Activated CD4-positive, alpha-beta T cell treated with anti-CD3 and anti-CD28 coated beads for 36 hours (primary cell): ENCODE results near the gene PCMT1. TPM values are rescaled to one million over a fixed set of nuclear protein-coding genes. Genes with fewer than 3 reads are reported as not detected.

Source experiments
- ATAC-seq: fragments of 200-7000 bp; cut with Tn5 transposase; one replicate; pipeline ENCODE4 v1.10.0; 2021; ENCODE audit warnings: mild to moderate bottlenecking, moderate library complexity
- CTCF ChIA-PET: fragments of 350-600 bp; sonication (Branson Sonifier 250); formaldehyde crosslinking; loops from one replicate; lab custom pipeline; 2021; ENCODE audit warnings: antibody characterized with exemption; lab: Charles Lee
- POLR2A ChIA-PET: fragments of 350-600 bp; sonication (Branson Sonifier 250); formaldehyde crosslinking; loops from one replicate; lab custom pipeline; 2021; ENCODE audit warnings: antibody characterized with exemption, inconsistent platforms; lab: Charles Lee
- DNase-seq: peaks from one replicate; pipeline ENCODE4 v3.0.0-alpha.2; 2020
- H3K27ac Mint-ChIP-seq: one replicate; pipeline ENCODE4 v1.8.0; 2021; ENCODE audit warnings: mixed read lengths
- H3K27me3 Mint-ChIP-seq: one replicate; pipeline ENCODE4 v1.8.0; 2021; ENCODE audit warnings: mixed read lengths
- H3K36me3 Mint-ChIP-seq: one replicate; pipeline ENCODE4 v1.8.0; 2021; ENCODE audit warnings: low read depth, mixed read lengths
- H3K4me1 Mint-ChIP-seq: one replicate; pipeline ENCODE4 v1.8.0; 2021; ENCODE audit warnings: mixed read lengths
- H3K4me3 Mint-ChIP-seq: one replicate; pipeline ENCODE4 v1.8.0; 2021; ENCODE audit warnings: mild to moderate bottlenecking, moderate library complexity, mixed read lengths
- H3K9me3 Mint-ChIP-seq: one replicate; pipeline ENCODE4 v1.8.0; 2021; ENCODE audit warnings: low read depth, mixed read lengths
- intact Hi-C, 2 experiments: fragments of 100-400 bp; cut with DNase I in 1 of 2; cut with micrococcal nuclease in 1 of 2; formaldehyde crosslinking; loops; one replicate each; pipeline versions ENCODE4 v1.14.2 to v1.15.1; 2022 to 2024; cut with DNase I, micrococcal nuclease
- total RNA-seq, 2 experiments: library from RNA; stranded (reverse); gene quantifications; one replicate each; pipeline ENCODE4 v1.2.3, GENCODE V29; 2021

PCMT1 gene
- total RNA-seq, 2 experiments from 2014 or later: 90.1 to 91.3 TPM

- Mint-ChIP-seq H3K4me3 (no peak overlapping the region), H3K36me3 (peaks cover 33% of the 10 kb centered on the region), H3K9me3 (peaks cover 5% of the 10 kb centered on the region), H3K27me3 (no peaks in the 10 kb centered on the region), H3K27ac (no peak overlapping the region), H3K4me1 (peaks cover 8% of the 10 kb centered on the region)
- no peak for DNase-seq
- no peak for ATAC-seq
- CTCF ChIA-PET: interaction anchor here (0.8 to 1.6 kb wide), 3 partner anchors 11 to 37 kb away, joined by 3 to 8 read pairs (median 4); no protein-coding TSS in a partner anchor
- POLR2A ChIA-PET: interaction anchor here (0.7 kb wide), 1 partner anchor 809 kb away, joined by 3 read pairs; no protein-coding TSS in a partner anchor
- intact Hi-C loops: no loop called here
These were observed 14.3 kb downstream of the PCMT1 start for GRCh38 chr6:149763866-149764265.

DNA sequence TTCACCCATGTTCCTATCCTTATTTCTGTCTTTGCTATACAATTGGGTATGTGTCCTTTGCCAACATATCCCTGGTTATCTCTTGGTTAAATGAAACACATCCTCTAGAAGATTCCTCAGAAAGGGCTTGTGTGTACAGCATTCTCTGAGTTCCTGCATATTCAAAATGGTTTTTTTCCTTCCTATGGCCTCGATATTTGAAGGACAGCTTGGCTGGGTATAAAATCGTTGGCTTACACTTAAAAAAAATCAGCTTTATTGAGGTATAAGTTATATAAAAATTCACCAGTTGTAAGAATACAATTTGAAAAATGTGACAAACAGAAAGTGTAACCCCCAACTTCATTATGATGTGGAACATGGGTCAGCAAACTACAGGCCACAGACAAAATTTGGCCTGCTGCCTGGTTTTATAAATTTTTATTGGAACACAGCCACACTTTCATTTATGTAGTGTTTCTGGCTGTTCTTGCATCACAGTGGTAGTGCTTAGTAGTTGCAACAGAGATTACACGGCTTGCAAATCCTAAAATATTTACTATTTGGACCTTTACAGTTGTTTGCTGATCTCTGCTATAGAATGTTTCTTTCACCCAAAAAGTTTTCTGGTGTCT, 16.7 kb downstream of the PCMT1 start:
- no peak overlapping the region for H3K4me3 Mint-ChIP-seq
- H3K9me3 Mint-ChIP-seq: peaks cover 5% of the 10 kb centered on the region
- ATAC-seq: no peak
- H3K27ac Mint-ChIP-seq: no peak overlapping the region
- intact Hi-C loops: no loop called here
- ChIA-PET CTCF (no interaction called here), POLR2A (no interaction called here)
- H3K36me3 Mint-ChIP-seq: peaks cover 31% of the 10 kb centered on the region
- no peak for DNase-seq
- H3K27me3 Mint-ChIP-seq: no peaks in the 10 kb centered on the region
- peaks cover 6% of the 10 kb centered on the region for H3K4me1 Mint-ChIP-seq

GRCh38 chr6:149769676-149770075, 20.1 kb downstream of the PCMT1 start:
- DNase-seq (no peak), ATAC-seq (no peak)
- H3K27me3 Mint-ChIP-seq: no peaks in the 10 kb centered on the region
- no peak overlapping the region for H3K4me3 Mint-ChIP-seq
- H3K36me3 Mint-ChIP-seq: peaks cover 37% of the 10 kb centered on the region
- no peak overlapping the region for H3K27ac Mint-ChIP-seq
- ChIA-PET POLR2A (no interaction called here), CTCF (interaction anchor here (0.6 kb wide), 1 partner anchor 1300 kb away, joined by 4 read pairs; no protein-coding TSS in a partner anchor)
- intact Hi-C loops: no loop called here
- H3K9me3 Mint-ChIP-seq: peaks cover 5% of the 10 kb centered on the region
- peaks cover 4% of the 10 kb centered on the region for H3K4me1 Mint-ChIP-seq

DNA sequence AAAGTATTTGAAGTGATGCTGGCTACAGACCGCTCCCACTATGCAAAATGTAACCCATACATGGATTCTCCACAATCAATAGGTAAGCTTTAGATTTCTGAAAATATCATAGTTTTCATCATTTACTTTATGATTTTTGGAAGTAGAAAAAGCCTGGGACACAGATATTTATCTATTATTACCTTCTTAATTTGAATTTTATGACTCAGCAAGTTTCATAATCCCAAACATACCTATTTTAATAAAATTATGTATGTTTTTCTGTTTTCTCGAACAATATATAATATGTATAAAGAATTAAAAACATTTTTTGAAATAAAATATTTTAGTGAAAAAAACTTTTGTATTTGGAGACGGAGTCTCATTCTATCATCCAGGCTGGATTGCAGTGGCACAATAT, 21.6 kb downstream of the PCMT1 start:
- no peak for DNase-seq
- Mint-ChIP-seq H3K4me1 (peaks cover 4% of the 10 kb centered on the region), H3K36me3 (peaks cover 33% of the 10 kb centered on the region), H3K4me3 (no peak overlapping the region), H3K9me3 (peaks cover under 1% of the 10 kb centered on the region), H3K27me3 (no peaks in the 10 kb centered on the region), H3K27ac (no peak overlapping the region)
- ChIA-PET CTCF (no interaction called here), POLR2A (no interaction called here)
- intact Hi-C loops: no loop called here
- no peak for ATAC-seq

DNA sequence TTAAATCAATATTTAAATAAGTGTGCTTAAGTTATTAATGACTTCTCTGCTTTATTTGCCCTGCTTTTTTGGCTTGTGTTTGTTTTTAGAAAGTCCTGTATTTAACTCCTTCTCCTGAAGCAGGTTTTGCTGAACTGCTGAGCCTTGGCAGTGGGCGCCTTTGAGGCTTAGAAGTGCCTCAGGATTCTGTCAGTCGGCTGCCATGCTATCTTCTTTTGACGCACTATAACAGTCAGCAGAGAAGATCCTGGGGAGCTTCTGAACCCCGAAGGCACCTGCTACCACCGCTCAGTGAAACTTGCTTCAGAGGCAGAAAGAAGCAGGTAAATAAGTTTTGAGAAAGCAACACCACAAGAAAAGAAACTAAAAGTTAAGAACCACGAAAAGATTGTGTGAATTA, 22.4 kb downstream of the PCMT1 start:
- no peaks in the 10 kb centered on the region for H3K27me3 Mint-ChIP-seq
- no peaks in the 10 kb centered on the region for H3K9me3 Mint-ChIP-seq
- H3K4me1 Mint-ChIP-seq: peaks cover 4% of the 10 kb centered on the region
- ChIA-PET POLR2A (no interaction called here), CTCF (interaction anchor here (1.0 kb wide), 1 partner anchor 28 kb away, joined by 3 read pairs; no protein-coding TSS in a partner anchor)
- H3K27ac Mint-ChIP-seq: no peak overlapping the region
- H3K36me3 Mint-ChIP-seq: peaks cover 26% of the 10 kb centered on the region
- DNase-seq (no peak), ATAC-seq (no peak)
- H3K4me3 Mint-ChIP-seq: no peak overlapping the region
- intact Hi-C loops: no loop called here

DNA sequence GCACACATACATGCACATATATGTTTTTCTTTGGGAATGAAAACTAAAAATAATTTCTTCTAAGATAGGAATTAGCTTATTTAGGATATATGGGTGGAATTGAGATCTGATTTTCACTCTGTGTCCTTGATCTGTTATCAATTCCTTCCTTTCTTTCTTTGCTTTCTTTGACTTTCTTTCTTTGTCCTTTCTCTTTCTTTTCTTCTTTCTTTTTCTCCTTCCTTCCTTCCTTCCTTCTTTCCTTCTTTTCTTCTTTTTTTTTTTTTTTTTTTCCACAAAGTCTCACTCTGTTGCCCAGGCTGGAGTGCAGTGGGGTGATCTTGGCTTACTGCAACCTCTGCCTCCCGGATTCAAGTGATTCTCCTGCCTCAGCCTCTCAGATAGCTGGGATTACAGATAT, 28.1 kb downstream of the PCMT1 start:
- CTCF ChIA-PET: interaction anchor here (0.6 kb wide), 1 partner anchor 618 kb away, joined by 3 read pairs; no protein-coding TSS in a partner anchor
- H3K27ac Mint-ChIP-seq: no peak overlapping the region
- H3K27me3 Mint-ChIP-seq: no peaks in the 10 kb centered on the region
- peaks cover 17% of the 10 kb centered on the region for H3K36me3 Mint-ChIP-seq
- H3K4me3 Mint-ChIP-seq: no peak overlapping the region
- H3K9me3 Mint-ChIP-seq: no peaks in the 10 kb centered on the region
- POLR2A ChIA-PET: no interaction called here
- ATAC-seq (no peak), DNase-seq (no peak)
- H3K4me1 Mint-ChIP-seq: no peaks in the 10 kb centered on the region
- intact Hi-C loops: loop anchor here in 1 of 2 experiments (5.0 kb wide), 1 partner anchor 35 kb away; no protein-coding TSS in a partner anchor

DNA sequence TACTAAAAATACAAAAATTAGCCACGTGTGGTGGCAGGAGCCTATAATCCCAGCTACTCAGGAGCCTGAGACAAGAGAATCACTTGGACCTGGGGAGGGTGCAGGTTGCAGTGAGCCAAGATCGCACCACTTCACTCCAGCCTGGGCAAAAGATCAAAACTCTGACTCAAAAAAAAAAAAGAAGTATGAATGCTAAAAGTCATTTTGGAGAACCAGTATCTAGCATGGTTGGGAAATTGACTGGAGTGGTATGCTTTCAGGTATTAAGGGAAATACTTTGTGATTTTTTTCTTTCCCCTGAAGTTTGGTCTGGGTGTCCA, 30.1 kb downstream of the PCMT1 start:
- POLR2A ChIA-PET: no interaction called here
- intact Hi-C loops: loop anchor here in 1 of 2 experiments (5.0 kb wide), 1 partner anchor 33 kb away; no protein-coding TSS in a partner anchor
- H3K4me3 Mint-ChIP-seq: no peak overlapping the region
- CTCF ChIA-PET: no interaction called here
- H3K9me3 Mint-ChIP-seq: no peaks in the 10 kb centered on the region
- no peaks in the 10 kb centered on the region for H3K27me3 Mint-ChIP-seq
- H3K36me3 Mint-ChIP-seq: peaks cover 16% of the 10 kb centered on the region
- DNase-seq: no peak
- no peak for ATAC-seq
- H3K27ac Mint-ChIP-seq: no peak overlapping the region
- no peaks in the 10 kb centered on the region for H3K4me1 Mint-ChIP-seq

DNA sequence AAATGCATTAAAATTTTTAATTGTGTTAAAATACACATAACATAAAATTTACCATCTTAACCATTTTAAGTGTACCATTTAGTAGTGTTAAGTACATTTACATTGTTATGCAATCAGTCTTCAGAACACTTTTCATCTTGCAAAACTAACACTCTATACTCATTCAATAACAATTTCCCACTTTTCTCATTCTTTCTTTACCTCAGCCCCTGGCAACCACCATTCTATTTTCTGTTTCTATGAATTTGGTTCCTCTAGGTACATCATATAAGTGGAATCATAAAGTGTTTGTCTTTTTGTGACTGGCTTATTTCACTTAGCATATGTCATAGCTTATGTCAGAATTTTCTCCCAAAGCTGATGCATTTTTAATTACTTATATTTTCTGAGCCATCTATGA, 32.2 kb downstream of the PCMT1 start:
- Mint-ChIP-seq H3K9me3 (no peaks in the 10 kb centered on the region), H3K36me3 (peaks cover 13% of the 10 kb centered on the region), H3K4me1 (no peaks in the 10 kb centered on the region), H3K27me3 (no peaks in the 10 kb centered on the region), H3K4me3 (no peak overlapping the region), H3K27ac (no peak overlapping the region)
- POLR2A ChIA-PET: no interaction called here
- intact Hi-C loops: no loop called here
- ATAC-seq (no peak), DNase-seq (no peak)
- CTCF ChIA-PET: no interaction called here

DNA sequence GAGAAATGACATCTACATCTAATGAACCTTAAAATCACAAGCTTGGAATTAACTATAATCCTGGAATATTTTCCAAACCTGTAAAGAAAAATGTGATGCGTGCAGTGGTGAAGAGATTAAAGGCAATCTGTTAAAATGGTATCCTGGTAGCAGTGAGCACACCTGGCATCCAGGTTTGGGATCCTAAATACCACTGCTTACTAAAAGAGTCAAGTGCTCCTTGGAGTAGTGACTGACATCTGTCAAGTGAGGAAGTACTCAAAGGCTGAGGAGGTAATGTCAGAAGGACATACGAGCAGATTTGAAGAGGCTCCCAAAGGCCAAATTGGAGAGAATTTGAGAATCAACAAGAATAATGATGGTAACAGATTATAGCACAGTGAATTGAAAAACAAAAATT, 32.8 kb downstream of the PCMT1 start:
- CTCF ChIA-PET: no interaction called here
- DNase-seq (no peak), ATAC-seq (no peak)
- no peak overlapping the region for H3K4me3 Mint-ChIP-seq
- peaks cover 15% of the 10 kb centered on the region for H3K36me3 Mint-ChIP-seq
- POLR2A ChIA-PET: no interaction called here
- no peaks in the 10 kb centered on the region for H3K27me3 Mint-ChIP-seq
- intact Hi-C loops: no loop called here
- no peaks in the 10 kb centered on the region for H3K9me3 Mint-ChIP-seq
- no peaks in the 10 kb centered on the region for H3K4me1 Mint-ChIP-seq
- peak overlapping the region; percentile 10 for H3K27ac Mint-ChIP-seq

- no peaks in the 10 kb centered on the region for H3K9me3 Mint-ChIP-seq
- no peaks in the 10 kb centered on the region for H3K27me3 Mint-ChIP-seq
- H3K27ac Mint-ChIP-seq: no peak overlapping the region
- H3K4me3 Mint-ChIP-seq: no peak overlapping the region
- intact Hi-C loops: no loop called here
- peaks cover 18% of the 10 kb centered on the region for H3K36me3 Mint-ChIP-seq
- DNase-seq (no peak), ATAC-seq (no peak)
- no peaks in the 10 kb centered on the region for H3K4me1 Mint-ChIP-seq
- ChIA-PET POLR2A (no interaction called here), CTCF (interaction anchor here (0.7 kb wide), 1 partner anchor 112 kb away, joined by 3 read pairs; no protein-coding TSS in a partner anchor)
These were observed 34.0 kb downstream of the PCMT1 start for GRCh38 chr6:149783551-149783950.

DNA sequence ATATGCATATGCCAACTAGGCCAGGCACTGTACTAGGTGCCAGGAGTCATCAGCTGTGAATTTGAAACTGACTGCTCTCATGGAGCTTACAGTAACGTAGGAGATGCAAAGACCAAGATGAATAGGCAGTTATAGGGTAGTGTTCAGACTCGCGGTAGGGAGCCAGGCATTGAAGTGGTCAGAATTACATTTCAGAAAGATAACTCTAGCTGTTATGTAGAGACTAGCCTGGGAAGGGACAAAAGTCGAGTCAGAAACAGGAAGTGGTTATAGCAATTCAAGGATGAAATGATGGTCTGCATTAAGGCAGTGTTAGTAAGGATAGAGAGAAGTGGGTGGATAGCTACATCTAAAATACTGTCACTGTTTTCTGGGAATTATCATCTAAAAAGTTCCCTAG, 56.6 kb downstream of the PCMT1 start:
- H3K36me3 Mint-ChIP-seq: peaks cover 18% of the 10 kb centered on the region
- peak; percentile 73 for ATAC-seq

GRCh38 chr6:149809798-149810197, 60.3 kb downstream of the PCMT1 start:
- ATAC-seq: no peak
- Mint-ChIP-seq H3K36me3 (peaks cover 14% of the 10 kb centered on the region), H3K4me1 (peaks cover 6% of the 10 kb centered on the region), H3K27ac (no peak overlapping the region), H3K4me3 (no peak overlapping the region), H3K27me3 (no peaks in the 10 kb centered on the region), H3K9me3 (no peaks in the 10 kb centered on the region)
- intact Hi-C loops: loop anchor here in 1 of 2 experiments (5.0 kb wide), 1 partner anchor 32 kb away; no protein-coding TSS in a partner anchor
- POLR2A ChIA-PET: no interaction called here
- no peak for DNase-seq
- CTCF ChIA-PET: interaction anchor here (1.9 kb wide), 1 partner anchor 10 kb away, joined by 4 read pairs; no protein-coding TSS in a partner anchor

More for the DNA sequence above, 56.6 kb downstream of the PCMT1 start:
- H3K27me3 Mint-ChIP-seq: no peaks in the 10 kb centered on the region
- H3K27ac Mint-ChIP-seq: no peak overlapping the region
- ChIA-PET CTCF (interaction anchor here (0.7 to 1.3 kb wide), 2 partner anchors 22 to 29 kb away, joined by 3 to 4 read pairs; no protein-coding TSS in a partner anchor), POLR2A (no interaction called here)
- peak; percentile 17 for DNase-seq
- no peaks in the 10 kb centered on the region for H3K9me3 Mint-ChIP-seq
- H3K4me1 Mint-ChIP-seq: peaks cover 6% of the 10 kb centered on the region
- no peak overlapping the region for H3K4me3 Mint-ChIP-seq
- intact Hi-C loops: no loop called here
